HG02759 (cell line): ENCODE data around the gene WDR33.

Experiments used
- ATAC-seq: cut with Tn5 transposase; IDR thresholded peaks from one replicate; pipeline ENCODE4 v1.9.1; 2021; ENCODE audit warnings: mild to moderate bottlenecking, moderate library complexity; ENCODE audit not compliant: unreplicated experiment

Gene WDR33

GRCh38 chr2:127698553-127699355 is 112.2 kb downstream of the WDR33 start:
- ATAC-seq, result no peak

GRCh38 chr2:127697482-127698180 is 113.3 kb downstream of the WDR33 start:
- no peak for ATAC-seq

GRCh38 chr2:127695491-127696472 is 115.2 kb downstream of the WDR33 start:
- no peak for ATAC-seq

- ATAC-seq, result no peak
Measured at GRCh38 chr2:127694986-127695385, 116.0 kb downstream of the WDR33 start.

- ATAC-seq, result no peak
Measured at GRCh38 chr2:127690696-127691095, 120.3 kb downstream of the WDR33 start.

- no peak for ATAC-seq
Measured at GRCh38 chr2:127688405-127688804, 122.6 kb downstream of the WDR33 start.

- ATAC-seq, result no peak
Measured at GRCh38 chr2:127685410-127686080, 125.4 kb downstream of the WDR33 start.

GRCh38 chr2:127683757-127684156 is 127.2 kb downstream of the WDR33 start:
- ATAC-seq, result no peak

GRCh38 chr2:127683056-127683455 is 127.9 kb downstream of the WDR33 start:
- ATAC-seq, result no peak

- no peak for ATAC-seq
Measured at GRCh38 chr2:127681976-127682857, 128.8 kb downstream of the WDR33 start.

GRCh38 chr2:127681288-127681804 is 129.6 kb downstream of the WDR33 start:
- no peak for ATAC-seq

- ATAC-seq, result no peak
Measured at GRCh38 chr2:127680706-127681287, 130.2 kb downstream of the WDR33 start.

GRCh38 chr2:127679680-127680361 is 131.2 kb downstream of the WDR33 start:
- ATAC-seq, result no peak

GRCh38 chr2:127678991-127679390 is 132.0 kb downstream of the WDR33 start:
- no peak for ATAC-seq

GRCh38 chr2:127678531-127678930 is 132.4 kb downstream of the WDR33 start:
- ATAC-seq, result no peak

GRCh38 chr2:127676906-127677305 is 134.1 kb downstream of the WDR33 start:
- no peak for ATAC-seq

GRCh38 chr2:127675331-127676261 is 135.4 kb downstream of the WDR33 start, which contains the start of gene LIMS2:
Gene LIMS2, minus strand, starts transcription at chr2:127675530. Its CDS starts 506 bp downstream, at chr2:127675024.
- no peak for ATAC-seq
